ENCODE measurements around the gene ADGRL1. TPM values are rescaled to one million over a fixed set of nuclear protein-coding genes. Genes with fewer than 3 reads are reported as not detected.

The ADGRL1 gene
- total RNA-seq, 1 donor = 1.7 TPM

DNA sequence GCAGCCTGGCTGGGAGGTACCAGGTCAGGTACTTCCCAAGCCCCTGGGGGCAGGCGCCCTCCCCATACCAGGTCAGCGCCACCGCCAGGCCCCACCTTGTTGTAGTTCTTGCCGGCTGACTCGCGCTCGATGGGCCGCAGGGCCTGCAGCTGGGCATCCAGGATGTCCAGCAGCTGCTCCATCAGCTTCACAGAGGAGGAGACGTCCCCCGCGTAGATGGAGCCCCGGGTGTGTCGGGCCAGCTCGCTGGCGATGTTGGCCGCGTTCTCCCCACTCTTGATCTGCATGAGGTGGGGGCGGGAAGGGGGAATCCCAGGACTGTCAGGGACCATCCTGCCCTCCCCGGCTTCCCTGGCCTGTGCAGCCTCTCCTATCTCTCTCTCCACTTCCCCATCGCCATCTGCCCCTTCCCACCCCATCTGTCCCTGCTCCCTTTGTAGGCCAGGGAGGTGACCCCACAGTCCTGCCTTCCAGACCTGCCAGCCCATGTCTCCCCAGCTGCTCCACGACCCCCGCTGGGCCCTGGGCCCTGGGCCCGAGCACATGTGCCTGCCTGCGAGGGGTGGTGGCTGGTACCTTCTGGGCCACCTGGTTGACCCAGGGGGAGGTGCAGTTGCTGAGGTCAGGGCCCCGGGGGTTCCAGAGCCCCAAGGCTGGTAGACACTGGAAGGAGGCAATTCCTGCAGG lies 45.8 kb downstream of the ADGRL1 start:
- H3K4me3 ChIP-seq (ENCODE audit: low read depth, low read length) = no peak overlapping the region
- TF ChIP-seq, protein P1, sequence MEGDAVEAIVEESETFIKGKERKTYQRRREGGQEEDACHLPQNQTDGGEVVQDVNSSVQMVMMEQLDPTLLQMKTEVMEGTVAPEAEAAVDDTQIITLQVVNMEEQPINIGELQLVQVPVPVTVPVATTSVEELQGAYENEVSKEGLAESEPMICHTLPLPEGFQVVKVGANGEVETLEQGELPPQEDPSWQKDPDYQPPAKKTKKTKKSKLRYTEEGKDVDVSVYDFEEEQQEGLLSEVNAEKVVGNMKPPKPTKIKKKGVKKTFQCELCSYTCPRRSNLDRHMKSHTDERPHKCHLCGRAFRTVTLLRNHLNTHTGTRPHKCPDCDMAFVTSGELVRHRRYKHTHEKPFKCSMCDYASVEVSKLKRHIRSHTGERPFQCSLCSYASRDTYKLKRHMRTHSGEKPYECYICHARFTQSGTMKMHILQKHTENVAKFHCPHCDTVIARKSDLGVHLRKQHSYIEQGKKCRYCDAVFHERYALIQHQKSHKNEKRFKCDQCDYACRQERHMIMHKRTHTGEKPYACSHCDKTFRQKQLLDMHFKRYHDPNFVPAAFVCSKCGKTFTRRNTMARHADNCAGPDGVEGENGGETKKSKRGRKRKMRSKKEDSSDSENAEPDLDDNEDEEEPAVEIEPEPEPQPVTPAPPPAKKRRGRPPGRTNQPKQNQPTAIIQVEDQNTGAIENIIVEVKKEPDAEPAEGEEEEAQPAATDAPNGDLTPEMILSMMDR (IDR thresholded peaks at IDR 0.05; ENCODE audit: insufficient read depth, low read depth, low read length) = no peak
- DNase-seq (ENCODE audit: low read depth) = no peak

DNA sequence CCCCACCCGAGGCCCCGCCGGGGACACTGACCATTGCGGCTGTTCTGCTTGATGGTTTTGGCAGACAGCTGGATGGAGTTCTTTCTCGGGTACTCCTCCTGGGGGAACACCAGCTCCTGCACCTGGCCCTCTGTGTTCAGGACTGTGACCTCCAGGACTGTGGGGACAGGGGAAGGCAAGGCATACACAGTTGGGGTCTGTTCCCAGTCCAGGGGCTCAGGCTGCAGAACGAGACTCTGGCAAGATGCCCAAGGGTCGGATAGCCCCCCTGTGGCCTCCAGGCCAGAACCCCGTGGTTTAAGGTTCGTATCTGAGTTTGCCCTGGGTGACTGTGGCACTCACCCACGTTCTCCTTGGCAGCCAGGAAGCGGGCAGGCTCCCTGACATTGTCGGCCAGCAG lies 46.9 kb downstream of the ADGRL1 start:
- TF ChIP-seq, protein P1 (IDR thresholded peaks at IDR 0.05; ENCODE audit: insufficient read depth, low read depth, low read length) = no peak
- DNase-seq (ENCODE audit: low read depth) = no peak
- no peak overlapping the region for H3K4me3 ChIP-seq (ENCODE audit: low read depth, low read length)

DNA sequence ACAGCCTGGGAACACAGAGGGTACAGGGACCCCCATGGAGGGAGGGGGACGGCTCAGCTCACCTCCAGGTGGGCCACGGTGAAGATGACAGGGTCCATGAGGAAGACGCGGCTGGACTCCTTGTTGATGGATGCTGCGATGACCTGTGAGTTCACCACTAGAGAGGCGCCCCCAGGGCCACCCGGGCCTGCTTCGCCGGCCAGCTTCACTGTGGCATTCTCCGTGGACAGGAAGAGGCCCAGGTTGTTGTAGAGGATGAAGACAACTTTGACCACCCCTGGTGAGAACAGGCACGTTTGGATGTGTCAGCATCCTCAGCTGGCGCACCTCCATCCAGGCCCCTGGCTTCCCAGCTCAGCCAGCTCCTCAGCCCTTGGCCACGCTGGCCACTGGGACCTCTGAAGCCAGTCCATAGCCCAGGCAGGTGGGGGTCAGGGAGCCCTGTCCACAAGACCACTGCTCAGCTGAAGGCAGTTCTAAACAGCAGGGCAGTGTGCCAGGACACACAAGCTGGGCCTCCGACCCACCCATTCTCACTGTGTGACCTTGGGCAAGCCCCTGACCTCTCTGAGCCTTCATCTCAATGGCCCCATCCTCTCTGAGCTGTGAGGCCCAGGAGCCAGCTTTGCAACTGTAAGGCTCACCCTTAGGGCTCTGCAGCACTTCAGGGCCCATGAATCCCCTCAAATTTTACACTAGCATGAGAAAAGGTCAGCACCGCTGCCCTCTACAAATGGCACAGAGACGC lies 47.5 kb downstream of the ADGRL1 start:
- no peak for DNase-seq (ENCODE audit: low read depth)
- H3K4me3 ChIP-seq (ENCODE audit: low read depth, low read length) = no peak overlapping the region
- TF ChIP-seq, protein P1 (IDR thresholded peaks at IDR 0.05; ENCODE audit: insufficient read depth, low read depth, low read length) = no peak

DNA sequence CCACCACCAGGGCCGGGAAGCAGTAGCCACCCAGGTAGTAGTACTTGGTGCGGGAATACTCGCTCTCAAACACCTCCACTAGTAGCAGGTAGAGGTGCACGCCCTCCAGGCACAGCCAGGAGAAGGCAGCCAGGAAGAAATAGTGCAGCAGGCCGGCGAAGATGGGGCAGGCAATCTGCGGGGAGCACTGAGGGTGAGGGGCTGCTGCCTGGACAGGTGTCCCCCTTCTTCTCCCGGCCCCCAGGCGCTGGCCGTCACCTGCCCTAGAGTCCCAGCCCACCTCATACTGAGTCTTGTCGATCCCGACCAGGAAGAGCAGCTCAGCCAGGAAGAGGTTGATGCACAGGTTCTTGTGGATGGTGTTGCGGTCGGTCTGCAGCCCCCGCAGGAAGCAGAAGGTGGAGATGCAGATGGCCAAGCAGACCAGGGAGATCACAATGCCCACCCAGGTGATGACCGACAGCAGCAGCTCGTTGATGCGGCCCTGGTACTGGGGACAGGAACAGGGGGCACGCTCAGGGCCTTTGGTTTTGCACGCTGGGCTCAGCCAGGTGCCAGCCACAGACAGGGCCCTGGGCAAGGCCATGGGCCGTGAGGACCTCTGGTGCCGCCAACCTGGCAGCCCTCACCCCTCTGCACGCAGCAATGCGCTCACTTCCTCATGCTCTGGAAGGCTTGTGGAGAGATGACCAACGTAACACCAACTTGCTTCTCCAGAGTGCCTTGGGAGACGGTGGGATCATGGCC lies 48.8 kb downstream of the ADGRL1 start:
- no peak overlapping the region for H3K4me3 ChIP-seq (ENCODE audit: low read depth, low read length)
- no peak for DNase-seq (ENCODE audit: low read depth)
- TF ChIP-seq, protein P1 (IDR thresholded peaks at IDR 0.05; ENCODE audit: insufficient read depth, low read depth, low read length) = no peak

DNA sequence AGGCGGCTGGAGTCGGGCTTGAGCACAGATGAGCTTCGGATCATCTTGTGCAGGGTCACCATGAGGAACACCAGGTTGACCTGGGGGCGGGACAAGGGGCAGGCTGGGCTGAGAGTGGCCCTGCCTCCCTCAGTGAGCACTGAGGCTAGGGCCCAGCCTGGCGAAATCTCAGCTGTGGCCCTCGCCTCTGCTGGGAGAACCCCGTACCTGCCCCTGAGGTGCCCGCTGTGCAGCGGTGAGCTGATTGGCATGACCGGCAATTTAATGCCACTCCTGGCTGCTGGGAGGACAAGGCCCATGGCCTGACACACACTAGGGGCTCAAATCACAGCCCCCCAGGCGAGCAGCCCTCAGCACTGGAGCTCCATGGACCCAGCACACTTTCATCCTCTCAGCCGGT lies 49.8 kb downstream of the ADGRL1 start:
- TF ChIP-seq, protein P1 (IDR thresholded peaks at IDR 0.05; ENCODE audit: insufficient read depth, low read depth, low read length) = no peak
- no peak for DNase-seq (ENCODE audit: low read depth)
- no peak overlapping the region for H3K4me3 ChIP-seq (ENCODE audit: low read depth, low read length)

DNA sequence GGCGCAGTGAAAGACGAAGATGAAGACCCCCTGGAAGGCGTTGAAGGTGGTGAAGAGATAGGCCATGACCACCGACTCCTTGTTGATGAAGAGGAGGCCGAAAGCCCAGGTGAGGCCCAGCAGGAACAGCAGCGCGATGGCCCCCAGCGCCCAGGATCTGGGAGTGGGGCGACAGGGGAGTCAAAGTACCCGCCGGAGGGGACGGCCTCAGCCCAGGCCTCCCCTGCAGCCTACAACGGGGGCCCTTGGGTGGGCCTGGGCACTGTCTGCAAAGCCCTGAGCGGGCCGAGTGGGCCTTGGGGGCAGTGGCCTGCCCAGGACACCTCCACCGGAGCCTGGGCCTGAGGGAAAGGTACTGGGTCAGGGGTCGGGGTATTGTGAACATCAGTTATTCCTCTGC lies 50.6 kb downstream of the ADGRL1 start:
- TF ChIP-seq, protein P1 (IDR thresholded peaks at IDR 0.05; ENCODE audit: insufficient read depth, low read depth, low read length) = no peak
- no peak for DNase-seq (ENCODE audit: low read depth)

More for the DNA sequence above, 50.6 kb downstream of the ADGRL1 start:
- H3K4me3 ChIP-seq (ENCODE audit: low read depth, low read length) = no peak overlapping the region

Measured in fibroblast of villous mesenchyme (primary cell).